Mesothelial cell of epicardium (in vitro differentiated cells): ENCODE data around the gene GRIP1. TPM values are rescaled to one million over a fixed set of nuclear protein-coding genes. Genes with fewer than 3 reads are reported as not detected.

Source experiments
- DNase-seq, 2 experiments: peaks; one replicate each; pipeline ENCODE4 v3.0.0; 2021; ENCODE audit warnings: low spot score in 2 of 2; ENCODE audit not compliant: unreplicated experiment in 2 of 2
- H3K27ac Mint-ChIP-seq: 2 replicates; pipeline ENCODE4 v1.8.0; 2021; ENCODE audit warnings: mixed read lengths
- H3K27me3 Mint-ChIP-seq: 2 replicates; pipeline ENCODE4 v1.8.0; 2021; ENCODE audit warnings: low read depth, mixed read lengths
- H3K36me3 Mint-ChIP-seq: 2 replicates; pipeline ENCODE4 v1.8.0; 2021; ENCODE audit warnings: mixed read lengths
- H3K4me1 Mint-ChIP-seq: 2 replicates; pipeline ENCODE4 v1.8.0; 2021; ENCODE audit warnings: mixed read lengths
- H3K4me3 Mint-ChIP-seq: 2 replicates; pipeline ENCODE4 v1.8.0; 2021; ENCODE audit warnings: mild to moderate bottlenecking, moderate library complexity, mixed read lengths
- H3K9me3 Mint-ChIP-seq: 2 replicates; pipeline ENCODE4 v1.8.0; 2021; ENCODE audit warnings: mixed read lengths
- CTCF ChIP-seq: fragments of 200-600 bp; sonication (generic); IDR thresholded peaks from one replicate; pipeline ENCODE4 v1.5.0; 2021; ENCODE audit warnings: antibody characterized with exemption; ENCODE audit not compliant: unreplicated experiment
- total RNA-seq: library from RNA; stranded (reverse); gene quantifications from 3 replicates; pipeline ENCODE4 v1.2.1, GENCODE V29; 2021

GRIP1 gene
- total RNA-seq, 1 donor from 2014 or later, result 89.3 TPM

GRCh38 chr12:66538970-66539369 lies 139.9 kb downstream of the GRIP1 start:
- Mint-ChIP-seq H3K4me1 (peaks cover 8% of the 10 kb centered on the region), H3K27me3 (no peaks in the 10 kb centered on the region), H3K9me3 (no peaks in the 10 kb centered on the region), H3K4me3 (no peak overlapping the region), H3K27ac (no peak overlapping the region), H3K36me3 (peaks cover 7% of the 10 kb centered on the region)
- TF ChIP-seq CTCF, result no peak
- no peak for DNase-seq

GRCh38 chr12:66537876-66538275 lies 141.0 kb downstream of the GRIP1 start:
- H3K4me3 Mint-ChIP-seq, result no peak overlapping the region
- no peak for DNase-seq
- H3K27me3 Mint-ChIP-seq, result no peaks in the 10 kb centered on the region
- no peaks in the 10 kb centered on the region for H3K9me3 Mint-ChIP-seq
- no peak for TF ChIP-seq CTCF
- H3K36me3 Mint-ChIP-seq, result peaks cover 7% of the 10 kb centered on the region
- peaks cover 8% of the 10 kb centered on the region for H3K4me1 Mint-ChIP-seq
- H3K27ac Mint-ChIP-seq, result no peak overlapping the region

GRCh38 chr12:66533767-66534166 lies 145.1 kb downstream of the GRIP1 start:
- no peak overlapping the region for H3K27ac Mint-ChIP-seq
- TF ChIP-seq CTCF, result no peak
- no peaks in the 10 kb centered on the region for H3K27me3 Mint-ChIP-seq
- peaks cover 12% of the 10 kb centered on the region for H3K36me3 Mint-ChIP-seq
- no peaks in the 10 kb centered on the region for H3K4me1 Mint-ChIP-seq
- no peak overlapping the region for H3K4me3 Mint-ChIP-seq
- no peak for DNase-seq
- H3K9me3 Mint-ChIP-seq, result peaks cover 12% of the 10 kb centered on the region

- Mint-ChIP-seq H3K4me3 (no peak overlapping the region), H3K4me1 (no peaks in the 10 kb centered on the region), H3K36me3 (peaks cover 22% of the 10 kb centered on the region), H3K27me3 (no peaks in the 10 kb centered on the region), H3K9me3 (peaks cover 17% of the 10 kb centered on the region), H3K27ac (no peak overlapping the region)
- TF ChIP-seq CTCF, result no peak
- DNase-seq, result no peak
Measured at GRCh38 chr12:66531766-66532165, 147.1 kb downstream of the GRIP1 start.

GRCh38 chr12:66529934-66530333 lies 148.9 kb downstream of the GRIP1 start:
- peaks cover 17% of the 10 kb centered on the region for H3K9me3 Mint-ChIP-seq
- no peaks in the 10 kb centered on the region for H3K27me3 Mint-ChIP-seq
- no peaks in the 10 kb centered on the region for H3K4me1 Mint-ChIP-seq
- peaks cover 24% of the 10 kb centered on the region for H3K36me3 Mint-ChIP-seq
- no peak overlapping the region for H3K27ac Mint-ChIP-seq
- no peak overlapping the region for H3K4me3 Mint-ChIP-seq
- DNase-seq, result no peak
- no peak for TF ChIP-seq CTCF

- Mint-ChIP-seq H3K4me1 (peaks cover 3% of the 10 kb centered on the region), H3K27ac (no peak overlapping the region), H3K9me3 (peaks cover 10% of the 10 kb centered on the region), H3K36me3 (peaks cover 19% of the 10 kb centered on the region), H3K27me3 (no peaks in the 10 kb centered on the region), H3K4me3 (no peak overlapping the region)
- no peak for DNase-seq
- TF ChIP-seq CTCF, result no peak
Measured at GRCh38 chr12:66516561-66516960, 162.3 kb downstream of the GRIP1 start.
